HG03135 (cell line): ENCODE data around the gene FAM24B.

ENCODE experiments used
- ATAC-seq: cut with Tn5 transposase; IDR thresholded peaks from one replicate; pipeline ENCODE4 v1.9.1; 2021; ENCODE audit warnings: mild to moderate bottlenecking, moderate library complexity; ENCODE audit not compliant: unreplicated experiment

FAM24B gene

GRCh38 chr10:122828716-122829255, 50.6 kb downstream of the FAM24B start:
- ATAC-seq, result no peak

GRCh38 chr10:122827302-122827701, 52.1 kb downstream of the FAM24B start:
- no peak for ATAC-seq

- no peak for ATAC-seq
These were observed 56.2 kb downstream of the FAM24B start for GRCh38 chr10:122822973-122823690.

DNA sequence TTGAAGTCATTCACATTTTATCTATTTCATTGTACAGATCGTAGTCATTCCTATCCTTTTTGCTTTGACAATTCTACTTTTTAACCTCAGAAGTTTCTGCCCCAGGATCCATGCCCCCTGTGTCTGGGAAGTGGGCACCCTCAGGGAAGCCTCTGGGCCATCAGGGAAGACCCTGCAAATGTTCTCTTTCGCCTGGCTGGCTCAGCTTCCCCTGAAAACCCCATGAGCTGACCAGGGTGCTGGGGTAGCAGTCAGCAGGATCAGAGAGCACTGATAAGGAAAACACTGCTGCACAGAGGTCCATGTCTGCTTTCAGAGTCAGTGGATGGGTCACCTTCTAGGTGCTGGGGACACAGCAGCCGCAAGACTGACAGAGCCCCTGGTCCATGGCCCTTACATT, 57.6 kb downstream of the FAM24B start:
- no peak for ATAC-seq

- ATAC-seq, result no peak
These were observed 63.9 kb downstream of the FAM24B start for GRCh38 chr10:122815458-122815857.

- ATAC-seq, result no peak
These were observed 64.9 kb downstream of the FAM24B start for GRCh38 chr10:122814493-122814892.

- no peak for ATAC-seq
These were observed 66.6 kb downstream of the FAM24B start for GRCh38 chr10:122812751-122813150.

DNA sequence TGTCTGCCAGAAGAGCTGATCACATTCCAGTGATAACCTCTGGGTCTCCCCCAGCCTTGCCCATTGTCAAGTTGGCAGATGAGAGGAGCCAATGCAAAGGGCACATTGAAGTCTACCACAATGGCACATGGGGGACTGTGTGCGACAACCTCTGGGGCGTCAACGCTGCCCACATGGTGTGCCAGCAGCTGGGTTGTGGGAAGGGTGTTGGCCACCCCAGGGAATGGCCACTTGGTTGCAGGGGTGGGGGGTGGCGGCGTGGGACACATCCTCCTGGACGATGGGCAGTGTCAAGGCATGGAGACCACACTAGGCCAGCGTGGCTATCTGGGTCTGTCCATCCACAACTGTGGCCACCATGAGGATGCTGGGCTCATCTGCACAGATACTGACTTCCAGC, 77.1 kb downstream of the FAM24B start:
- no peak for ATAC-seq
